ENCODE results near the gene TMEM74B.

GRCh38 chr20:1214838-1215261, 30.1 kb upstream of the TMEM74B start:
- TF ChIP-seq CTCF (conservative IDR thresholded peaks at IDR 0.05; ENCODE audit: low read depth, low read length) (no peak), EZH2 (IDR thresholded peaks at IDR 0.05; ENCODE audit: low read length, unreplicated experiment) (no peak), EZH2phosphoT487 (IDR thresholded peaks at IDR 0.05; ENCODE audit: borderline replicate concordance, low read length) (no peak)

All from PC-3 (cell line).